PC-3 (cell line): Measurements from ENCODE around the gene LTBP3. TPM values are rescaled to one million over a fixed set of nuclear protein-coding genes. Genes with fewer than 3 reads are reported as not detected.

Experiments used
- ATAC-seq: fragments of 200-7000 bp; cut with Tn5 transposase; 2 replicates; pipeline ENCODE4 v1.9.1; 2020; ENCODE audit warnings: mild to moderate bottlenecking, moderate library complexity
- BruUV-seq: library from RNA; stranded (reverse); fragments of 400-500 nt; replicated peaks from 2 replicates; lab custom pipeline; 2021; lab: Mats Ljungman, UMichigan
- CTCF ChIA-PET: fragments of 300-600 bp; sonication (Branson Sonifier 250); formaldehyde crosslinking; loops from one replicate; lab custom pipeline; 2022; ENCODE audit warnings: antibody characterized with exemption; lab: Charles Lee
- POLR2A ChIA-PET: fragments of 300-600 bp; sonication (Branson Sonifier 250); formaldehyde crosslinking; loops from one replicate; lab custom pipeline; 2022; ENCODE audit warnings: antibody characterized with exemption; ENCODE audit not compliant: unreplicated experiment; lab: Charles Lee
- DNase-seq: peaks from one replicate; pipeline ENCODE4 v3.0.0-alpha.2; 2015
- H2AFZ ChIP-seq: fragments of 300-600 bp; sonication (generic); 2 replicates; pipeline ENCODE4 v1.6.0; 2016; ENCODE audit warnings: antibody characterized with exemption, low read length
- H3F3A ChIP-seq: fragments of 300-600 bp; sonication (generic); one replicate; pipeline ENCODE4 v1.6.0; 2017; ENCODE audit warnings: antibody characterized with exemption, low read length, control low read depth, mild to moderate bottlenecking; ENCODE audit not compliant: unreplicated experiment
- H3K27ac ChIP-seq: fragments of 300-600 bp; sonication (generic); 2 replicates; pipeline ENCODE4 v1.5.1; 2016; ENCODE audit warnings: mild to moderate bottlenecking, low read length
- H3K27me3 ChIP-seq: fragments of 300-600 bp; sonication (generic); 2 replicates; pipeline ENCODE4 v1.6.1; 2016; ENCODE audit warnings: low read length, mixed read lengths
- H3K36me3 ChIP-seq: fragments of 300-600 bp; sonication (generic); 2 replicates; pipeline ENCODE4 v1.6.1; 2016; ENCODE audit warnings: low read depth, mixed run types, low read length, mixed read lengths
- H3K4me1 ChIP-seq: fragments of 300-600 bp; sonication (generic); 2 replicates; pipeline ENCODE4 v1.5.1; 2016; ENCODE audit warnings: low read length; ENCODE audit not compliant: insufficient read depth
- H3K4me2 ChIP-seq: fragments of 300-600 bp; sonication (generic); 2 replicates; pipeline ENCODE4 v1.6.0; 2016; ENCODE audit warnings: low read length
- H3K4me3 ChIP-seq: fragments of 300-600 bp; sonication (generic); 2 replicates; pipeline ENCODE4 v1.5.1; 2016; ENCODE audit warnings: mild to moderate bottlenecking, low read length, mixed read lengths
- H3K79me2 ChIP-seq: fragments of 300-600 bp; sonication (generic); 2 replicates; pipeline ENCODE4 v1.6.1; 2017; ENCODE audit warnings: low read length, mixed read lengths
- H3K9ac ChIP-seq: fragments of 300-600 bp; sonication (generic); 2 replicates; pipeline ENCODE4 v1.6.0; 2016; ENCODE audit warnings: mild to moderate bottlenecking, low read length
- H3K9me2 ChIP-seq: fragments of 300-600 bp; sonication (generic); replicated peaks from 2 replicates; pipeline ENCODE4 v1.6.1; 2016; ENCODE audit warnings: mixed run types, low read length, mixed read lengths
- H3K9me3 ChIP-seq: fragments of 300-600 bp; sonication (generic); 2 replicates; pipeline ENCODE4 v1.6.1; 2016; ENCODE audit warnings: low read length, mixed read lengths
- H4K20me1 ChIP-seq: fragments of 300-600 bp; sonication (generic); 2 replicates; pipeline ENCODE4 v1.6.1; 2016; ENCODE audit warnings: low read length, mixed read lengths
- EZH2 ChIP-seq: fragments of 300-600 bp; sonication (generic); IDR thresholded peaks from one replicate; pipeline ENCODE4 v1.6.1; 2017; ENCODE audit warnings: antibody characterized with exemption, mild to moderate bottlenecking, low read length; ENCODE audit not compliant: unreplicated experiment
- EZH2phosphoT487 ChIP-seq: fragments of 300-600 bp; sonication (generic); IDR thresholded peaks from 2 replicates; pipeline ENCODE4 v1.6.1; 2018; ENCODE audit warnings: mild to moderate bottlenecking, antibody characterized with exemption, low read length, borderline replicate concordance
- intact Hi-C: fragments of 100-400 bp; cut with micrococcal nuclease; formaldehyde crosslinking; loops from 2 replicates; pipeline ENCODE4 v1.9.0; 2023
- total RNA-seq: library from RNA; depleted of rRNA; stranded (reverse); fragments of >200 nt; gene quantifications from 2 replicates; pipeline ENCODE4 v1.2.3, GENCODE V29; 2014
- TF ChIP-seq, protein P1 (sequence below): fragments of 300-600 bp; sonication (generic); conservative IDR thresholded peaks from 2 replicates; pipeline ENCODE4 v1.5.1; 2017; ENCODE audit warnings: antibody characterized with exemption, low read depth, mild to moderate bottlenecking, low read length

Gene LTBP3
- total RNA-seq, 1 experiment from 2014 or later: 197 TPM

DNA sequence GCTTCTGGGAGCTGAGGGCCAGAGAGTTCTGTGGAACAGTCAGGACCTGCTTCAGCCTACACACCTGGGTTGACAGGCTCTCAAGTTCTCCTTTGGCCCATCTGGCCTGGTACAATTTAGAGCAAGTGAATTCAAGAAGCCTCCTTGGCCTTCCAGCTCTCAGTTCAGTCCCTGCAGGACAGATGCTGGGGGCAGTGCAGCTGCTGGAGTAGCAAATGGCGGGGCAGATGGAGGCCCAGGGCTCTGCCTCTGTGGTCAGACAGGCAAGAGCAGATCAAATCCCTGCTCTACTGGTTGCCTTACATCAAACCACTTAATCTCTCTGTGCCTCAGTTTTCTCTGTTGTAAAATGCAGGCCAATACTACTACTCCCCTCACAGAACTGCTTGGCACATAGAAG is 46.1 kb upstream of the LTBP3 start:
- Histone ChIP-seq H3K9me2 (no peaks in the 10 kb centered on the region), H3K79me2 (no peaks in the 10 kb centered on the region), H3K4me2 (no peak overlapping the region), H3K9me3 (no peaks in the 10 kb centered on the region), H4K20me1 (no peaks in the 10 kb centered on the region), H3K27me3 (no peaks in the 10 kb centered on the region), H3K4me3 (no peak overlapping the region), H3K36me3 (peaks cover 17% of the 10 kb centered on the region), H3K27ac (no peak overlapping the region), H3K9ac (no peak overlapping the region), H3K4me1 (no peaks in the 10 kb centered on the region), H2AFZ (no peak overlapping the region), H3F3A (no peaks in the 10 kb centered on the region)
- intact Hi-C loops: no loop called here
- no TSS peak for BruUV-seq
- TF ChIP-seq, protein P1, sequence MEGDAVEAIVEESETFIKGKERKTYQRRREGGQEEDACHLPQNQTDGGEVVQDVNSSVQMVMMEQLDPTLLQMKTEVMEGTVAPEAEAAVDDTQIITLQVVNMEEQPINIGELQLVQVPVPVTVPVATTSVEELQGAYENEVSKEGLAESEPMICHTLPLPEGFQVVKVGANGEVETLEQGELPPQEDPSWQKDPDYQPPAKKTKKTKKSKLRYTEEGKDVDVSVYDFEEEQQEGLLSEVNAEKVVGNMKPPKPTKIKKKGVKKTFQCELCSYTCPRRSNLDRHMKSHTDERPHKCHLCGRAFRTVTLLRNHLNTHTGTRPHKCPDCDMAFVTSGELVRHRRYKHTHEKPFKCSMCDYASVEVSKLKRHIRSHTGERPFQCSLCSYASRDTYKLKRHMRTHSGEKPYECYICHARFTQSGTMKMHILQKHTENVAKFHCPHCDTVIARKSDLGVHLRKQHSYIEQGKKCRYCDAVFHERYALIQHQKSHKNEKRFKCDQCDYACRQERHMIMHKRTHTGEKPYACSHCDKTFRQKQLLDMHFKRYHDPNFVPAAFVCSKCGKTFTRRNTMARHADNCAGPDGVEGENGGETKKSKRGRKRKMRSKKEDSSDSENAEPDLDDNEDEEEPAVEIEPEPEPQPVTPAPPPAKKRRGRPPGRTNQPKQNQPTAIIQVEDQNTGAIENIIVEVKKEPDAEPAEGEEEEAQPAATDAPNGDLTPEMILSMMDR: no peak
- TF ChIP-seq EZH2phosphoT487: no peak
- no peak for TF ChIP-seq EZH2
- POLR2A ChIA-PET: no interaction called here
- no peak for ATAC-seq
- DNase-seq: no peak
- CTCF ChIA-PET: interaction anchor here (0.6 kb wide), 1 partner anchor 12 kb away, joined by 8 read pairs; no protein-coding TSS in a partner anchor

DNA sequence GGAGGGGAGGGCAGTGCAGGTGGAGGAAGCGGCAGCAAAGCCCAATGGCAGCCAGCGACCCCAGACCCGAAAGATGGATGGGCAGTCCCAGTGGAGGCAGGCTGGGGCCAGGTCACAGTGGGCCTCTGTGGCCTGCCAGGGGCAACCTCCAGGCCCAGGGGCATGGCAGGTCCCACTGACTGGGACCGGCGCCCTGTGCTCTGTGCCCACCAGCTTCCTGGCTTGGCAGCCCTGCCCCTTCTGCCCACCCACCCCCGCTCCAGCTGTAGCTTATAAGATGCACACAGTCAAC is 41.7 kb upstream of the LTBP3 start:
- H3K9me3 ChIP-seq: no peaks in the 10 kb centered on the region
- ChIA-PET CTCF (no interaction called here), POLR2A (no interaction called here)
- H3K36me3 ChIP-seq: peaks cover 15% of the 10 kb centered on the region
- no peaks in the 10 kb centered on the region for H3K4me1 ChIP-seq
- TF ChIP-seq, protein P1: no peak
- TF ChIP-seq EZH2 (no peak), EZH2phosphoT487 (no peak)
- intact Hi-C loops: no loop called here
- no peak overlapping the region for H3K9ac ChIP-seq
- DNase-seq: no peak
- H3K4me3 ChIP-seq: no peak overlapping the region
- H3K79me2 ChIP-seq: no peaks in the 10 kb centered on the region
- no peak overlapping the region for H3K4me2 ChIP-seq
- no peak for ATAC-seq
- no peaks in the 10 kb centered on the region for H4K20me1 ChIP-seq
- BruUV-seq: no TSS peak
- H3K27ac ChIP-seq: no peak overlapping the region
- no peaks in the 10 kb centered on the region for H3K27me3 ChIP-seq
- H3K9me2 ChIP-seq: no peaks in the 10 kb centered on the region
- no peak overlapping the region for H2AFZ ChIP-seq
- H3F3A ChIP-seq: no peaks in the 10 kb centered on the region

DNA sequence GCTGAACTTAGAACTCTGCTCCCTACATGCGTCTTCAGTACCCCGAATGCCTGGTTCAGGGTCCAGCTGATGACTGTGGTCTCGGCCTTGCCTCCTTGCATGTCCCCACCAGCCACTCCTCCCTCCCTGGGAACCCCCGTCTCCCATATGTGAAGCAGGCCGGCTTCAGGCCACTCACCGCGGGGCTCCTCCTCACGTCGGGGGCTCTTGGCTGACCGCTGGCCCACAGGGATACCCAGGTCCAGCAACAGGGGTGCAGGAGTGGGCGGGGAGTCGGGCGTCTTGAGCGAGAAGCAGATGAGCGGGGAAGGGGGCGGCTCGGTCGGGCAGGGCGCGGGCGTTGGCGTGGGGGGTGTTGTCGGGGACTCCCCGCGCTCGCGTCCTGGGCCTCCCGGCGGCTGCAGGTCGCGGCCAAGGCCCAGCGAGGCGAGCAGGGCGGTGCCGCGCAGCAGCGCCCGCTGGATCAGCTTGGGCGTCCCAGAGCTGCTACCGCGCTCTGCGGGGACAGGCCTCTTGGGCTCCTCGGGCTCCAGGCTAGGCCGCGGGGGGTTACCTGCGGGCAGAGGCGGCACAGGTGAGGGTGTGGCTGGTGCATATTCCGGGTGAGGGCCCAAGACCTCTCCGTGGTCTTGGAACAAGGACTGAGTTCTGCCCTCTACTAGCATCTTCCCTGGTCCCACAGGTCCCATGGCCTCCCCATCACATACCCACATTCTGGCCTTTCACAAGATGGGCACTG is 41.2 kb upstream of the LTBP3 start:
- H3F3A ChIP-seq: no peaks in the 10 kb centered on the region
- no peak overlapping the region for H3K27ac ChIP-seq
- CTCF ChIA-PET: no interaction called here
- no peaks in the 10 kb centered on the region for H3K4me1 ChIP-seq
- no peak for TF ChIP-seq EZH2phosphoT487
- H3K4me2 ChIP-seq: no peak overlapping the region
- no peaks in the 10 kb centered on the region for H3K9me3 ChIP-seq
- BruUV-seq: no TSS peak
- H3K27me3 ChIP-seq: no peaks in the 10 kb centered on the region
- POLR2A ChIA-PET: no interaction called here
- no peaks in the 10 kb centered on the region for H4K20me1 ChIP-seq
- H3K9ac ChIP-seq: no peak overlapping the region
- ATAC-seq (no peak), DNase-seq (no peak)
- no peaks in the 10 kb centered on the region for H3K9me2 ChIP-seq
- no peak overlapping the region for H2AFZ ChIP-seq
- intact Hi-C loops: no loop called here
- H3K79me2 ChIP-seq: no peaks in the 10 kb centered on the region
- no peak overlapping the region for H3K4me3 ChIP-seq
- H3K36me3 ChIP-seq: peaks cover 12% of the 10 kb centered on the region; the same call in 1 of the 2 replicates
